HG03060 (cell line): ENCODE data around the gene DDX23.

Experiments
- ATAC-seq: cut with Tn5 transposase; IDR thresholded peaks from one replicate; pipeline ENCODE4 v1.9.1; 2021; ENCODE audit warnings: low read depth, moderate number of reproducible peaks; ENCODE audit not compliant: unreplicated experiment

The DDX23 gene

DNA sequence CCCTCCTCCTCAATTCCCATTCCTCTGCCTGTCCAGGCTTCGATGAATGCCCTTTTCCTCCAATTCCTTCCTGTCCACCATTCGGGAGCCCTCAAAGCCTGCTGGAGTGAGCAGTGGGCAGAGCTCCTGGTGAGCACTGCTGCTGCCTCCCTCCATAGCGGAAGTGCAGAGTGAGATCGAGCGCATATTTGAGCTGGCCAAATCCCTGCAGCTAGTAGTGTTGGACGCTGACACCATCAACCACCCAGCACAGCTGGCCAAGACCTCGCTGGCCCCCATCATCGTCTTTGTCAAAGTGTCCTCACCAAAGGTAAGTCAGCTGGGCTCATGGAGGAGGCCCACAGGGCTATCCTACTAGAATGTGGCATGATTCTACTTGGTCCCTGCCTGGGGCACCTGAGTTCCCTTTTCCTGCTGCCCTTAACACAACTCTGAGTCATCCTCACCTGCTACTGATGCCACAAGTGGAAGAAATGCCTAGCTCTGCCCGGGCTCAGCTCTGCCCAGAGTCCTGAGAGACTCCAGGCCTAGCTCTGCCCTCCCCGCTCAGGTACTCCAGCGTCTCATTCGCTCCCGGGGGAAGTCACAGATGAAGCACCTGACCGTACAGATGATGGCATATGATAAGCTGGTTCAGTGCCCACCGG lies 25.6 kb downstream of the DDX23 start:
- ATAC-seq, result no peak

- ATAC-seq, result no peak
Measured at GRCh38 chr12:48824905-48825304, 27.1 kb downstream of the DDX23 start.

DNA sequence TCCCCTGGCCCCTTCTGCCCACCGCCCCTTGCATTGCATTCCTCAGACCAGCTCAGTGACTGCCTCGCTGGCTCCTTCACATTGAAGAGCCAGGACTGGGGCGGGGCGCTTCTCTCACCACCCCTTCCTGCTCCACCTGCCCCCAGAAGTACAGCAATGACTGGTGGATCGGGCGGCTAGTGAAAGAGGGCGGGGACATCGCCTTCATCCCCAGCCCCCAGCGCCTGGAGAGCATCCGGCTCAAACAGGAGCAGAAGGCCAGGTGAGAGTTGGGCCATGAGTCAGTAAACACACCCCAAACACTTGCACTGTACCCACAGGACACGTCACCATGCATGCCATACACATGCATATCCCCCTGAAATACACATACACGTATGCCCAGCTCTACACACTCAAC lies 27.9 kb downstream of the DDX23 start:
- ATAC-seq, result no peak

GRCh38 chr12:48823281-48823680 lies 28.7 kb downstream of the DDX23 start:
- ATAC-seq, result no peak

GRCh38 chr12:48822711-48823110 lies 29.3 kb downstream of the DDX23 start:
- no peak for ATAC-seq

- no peak for ATAC-seq
Measured at GRCh38 chr12:48822139-48822538, 29.8 kb downstream of the DDX23 start.

DNA sequence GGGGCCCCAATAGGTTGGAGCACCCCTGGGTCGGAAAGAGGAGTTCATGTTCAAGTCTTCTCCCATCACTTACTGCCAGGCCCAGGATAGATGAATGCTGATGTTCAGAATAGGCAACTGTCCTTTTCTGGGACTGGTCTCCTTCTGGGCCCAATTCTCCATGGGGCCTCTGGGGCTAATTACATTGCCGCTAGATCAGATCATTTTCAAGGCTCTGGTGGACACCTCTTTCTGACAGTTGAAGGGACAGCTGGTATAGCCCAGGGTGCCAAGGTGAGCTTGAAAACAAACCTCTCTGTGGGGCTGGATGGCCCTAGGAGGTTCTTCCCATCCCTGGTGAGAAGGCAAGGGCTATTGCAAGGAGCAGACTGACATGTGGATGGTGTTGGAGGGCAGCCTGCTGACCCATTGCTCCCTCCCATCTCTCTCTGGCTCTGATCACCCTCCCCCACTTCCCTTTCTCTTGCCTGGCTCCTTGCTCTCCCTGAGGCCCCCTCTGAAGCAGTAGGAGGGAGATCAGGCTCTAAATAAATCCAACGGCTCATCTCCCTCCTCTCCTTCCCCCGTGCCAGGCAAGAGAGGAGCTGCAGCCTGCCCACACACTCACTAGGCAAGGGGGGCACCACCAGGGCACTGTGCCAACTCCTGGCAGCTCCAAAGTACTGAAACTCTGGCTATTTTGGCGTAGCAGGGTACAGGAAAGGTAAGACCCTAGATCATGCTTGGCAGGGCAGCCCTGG lies 31.8 kb downstream of the DDX23 start:
- no peak for ATAC-seq

DNA sequence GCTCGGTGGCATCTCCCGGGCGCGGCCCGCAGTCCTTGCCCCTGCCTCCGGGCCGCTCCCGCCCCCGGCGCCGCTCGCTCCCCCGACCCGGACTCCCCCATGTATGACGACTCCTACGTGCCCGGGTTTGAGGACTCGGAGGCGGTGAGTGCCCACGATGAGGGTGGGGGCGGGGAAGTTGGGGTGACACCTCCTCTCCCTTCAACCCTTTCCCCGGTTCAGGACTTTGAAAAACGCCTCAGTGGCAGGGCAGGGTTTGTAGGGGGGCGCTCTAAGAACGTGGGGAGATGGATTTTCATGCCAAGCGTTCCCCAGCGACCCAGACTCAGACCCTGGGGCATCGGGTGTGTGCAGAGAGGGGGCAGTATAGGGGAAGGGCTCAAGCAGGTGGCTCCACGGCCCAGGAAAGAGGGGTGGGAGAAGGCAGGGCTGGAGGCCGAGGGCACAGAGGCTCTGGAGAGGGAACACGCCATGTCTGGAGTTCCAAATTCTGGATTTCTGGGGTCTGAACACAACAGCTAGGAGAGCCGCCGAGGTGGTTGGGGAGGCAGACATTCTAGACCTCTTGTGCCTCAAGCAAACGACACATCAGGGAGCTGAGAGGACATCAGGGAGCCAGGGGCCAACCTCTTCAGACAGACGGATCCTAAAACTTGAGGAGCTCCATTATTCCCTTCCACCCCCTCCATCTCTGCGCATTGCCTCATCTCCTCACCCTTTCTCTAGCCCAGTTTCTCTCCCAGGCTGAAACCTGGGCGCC lies 33.0 kb downstream of the DDX23 start:
- ATAC-seq, result no peak

- ATAC-seq, result no peak
Measured at GRCh38 chr12:48817873-48818830, 33.8 kb downstream of the DDX23 start, which contains the start of gene CACNB3. Gene CACNB3 (plus strand): TSS chr12:48818496. CDS start chr12:48818930, 434 bp downstream.

DNA sequence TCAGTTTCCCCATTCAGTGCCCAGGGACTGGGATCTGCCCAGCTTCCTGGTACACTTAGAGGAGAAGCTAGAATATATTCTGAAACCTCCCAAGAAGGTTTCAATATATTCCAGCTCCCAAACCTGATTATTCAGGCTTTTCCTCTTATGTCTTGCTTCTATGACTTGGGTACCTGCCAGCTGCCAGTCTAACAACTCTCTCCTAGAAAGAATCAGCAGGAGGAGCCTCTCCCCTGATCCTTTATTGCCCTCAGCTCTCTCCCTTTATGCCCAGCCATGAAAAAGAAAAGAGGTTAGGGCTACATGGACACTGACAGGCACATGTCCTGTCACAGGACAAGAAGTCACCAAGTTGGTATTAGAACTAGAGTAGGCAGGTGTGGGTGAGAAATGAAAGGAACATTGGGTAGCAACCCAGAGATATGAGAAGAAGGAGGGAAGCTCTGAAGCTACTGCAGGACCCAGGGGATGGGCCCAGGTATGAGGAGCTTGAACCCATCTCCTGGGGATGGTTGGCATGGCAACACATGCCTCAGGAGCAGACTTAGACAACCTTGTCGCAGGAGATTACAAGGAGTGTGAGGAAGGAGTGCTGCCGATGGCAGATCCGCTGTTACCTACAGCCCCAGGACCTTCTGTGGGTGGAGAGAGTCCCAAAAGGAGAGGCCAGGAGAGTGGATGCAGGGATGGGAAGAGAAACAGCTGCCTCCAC lies 35.7 kb downstream of the DDX23 start:
- ATAC-seq, result no peak

DNA sequence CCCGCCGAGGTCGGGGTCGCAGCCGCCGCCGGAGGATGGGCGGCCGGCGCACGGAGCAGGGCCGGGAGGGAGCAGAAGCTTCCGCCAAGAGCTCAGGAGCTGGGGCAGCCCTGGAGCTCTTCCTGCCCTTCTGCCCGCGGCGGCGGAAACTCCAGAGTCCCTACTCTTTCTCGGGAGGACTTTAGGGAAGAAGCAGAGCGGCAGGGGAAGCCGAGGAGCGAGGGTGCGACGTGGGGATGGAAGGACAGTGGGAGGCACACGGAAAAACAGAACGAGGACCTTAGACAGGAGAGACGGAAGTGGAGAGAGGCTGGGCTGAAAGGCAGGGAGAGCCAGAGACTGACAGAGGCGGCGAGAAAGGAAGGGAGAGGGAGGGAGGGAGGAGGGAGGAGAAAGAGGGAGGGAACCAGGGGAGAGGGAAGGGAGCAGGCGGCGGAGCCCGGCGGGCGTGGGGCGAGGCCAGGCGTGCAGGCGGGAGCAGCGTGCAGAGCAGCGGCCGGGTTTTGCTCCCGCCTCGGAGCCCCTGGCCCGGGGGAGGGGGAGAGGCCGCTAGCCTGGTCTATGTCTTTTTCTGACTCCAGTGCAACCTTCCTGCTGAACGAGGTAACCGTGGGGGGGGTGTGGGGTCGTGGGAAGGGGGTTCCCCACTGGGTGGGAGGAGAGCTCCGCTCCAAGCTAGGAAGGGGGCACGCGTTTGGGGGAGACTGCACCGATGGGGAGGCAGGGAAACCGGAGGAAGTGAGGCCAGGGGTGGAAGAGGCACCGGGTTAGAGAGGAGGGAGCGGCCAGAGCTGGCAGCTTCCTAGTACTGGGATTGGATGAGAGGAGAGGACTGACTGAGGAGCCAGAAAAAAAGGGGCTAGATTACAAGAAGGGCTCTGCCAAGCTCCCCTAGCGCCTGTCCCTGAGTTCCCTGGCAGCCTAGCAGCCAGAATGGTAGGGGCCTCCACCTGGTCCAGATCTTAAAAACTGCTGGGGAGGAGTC lies 36.5 kb downstream of the DDX23 start:
- ATAC-seq, result no peak

- no peak for ATAC-seq
Measured at GRCh38 chr12:48814262-48815125, 37.5 kb downstream of the DDX23 start.

DNA sequence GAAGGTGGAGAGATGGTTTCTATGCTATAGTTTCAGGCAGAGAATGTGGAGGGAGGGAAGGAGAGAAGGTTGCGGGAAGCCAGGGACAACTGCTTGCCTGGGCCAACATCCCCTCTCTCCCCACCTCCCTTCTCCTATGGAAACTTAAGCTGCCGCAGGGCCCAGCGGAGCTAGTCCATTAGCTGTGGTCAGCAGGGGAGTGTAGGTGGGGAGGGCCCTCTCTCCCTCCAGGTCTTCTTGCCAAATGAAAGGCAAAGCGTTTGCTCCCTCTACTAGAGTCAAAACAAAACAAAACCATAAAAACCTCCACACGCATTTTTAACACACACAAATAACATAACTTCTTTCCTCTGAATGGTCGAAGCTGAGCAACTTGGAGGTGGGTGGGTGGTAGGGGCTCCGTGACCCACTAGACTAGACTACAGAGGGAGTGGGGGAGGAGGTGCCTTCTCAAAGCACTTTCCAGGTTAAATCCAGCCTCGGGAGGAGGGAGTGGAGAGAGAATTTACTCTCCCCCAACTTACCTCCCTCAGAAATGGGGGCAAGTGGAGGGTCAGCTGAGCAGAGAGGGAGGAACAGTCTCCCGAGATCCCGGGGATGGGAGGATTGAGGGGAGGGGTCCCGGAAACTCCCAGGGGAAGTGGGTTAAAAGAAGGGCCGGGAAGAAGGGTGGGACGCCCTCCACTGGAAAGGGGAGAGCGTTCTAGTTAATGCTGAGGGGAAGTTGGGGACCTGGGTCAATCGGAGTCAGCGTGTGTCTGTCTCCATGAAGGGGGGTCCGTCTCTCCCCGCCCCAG lies 38.3 kb downstream of the DDX23 start:
- no peak for ATAC-seq

DNA sequence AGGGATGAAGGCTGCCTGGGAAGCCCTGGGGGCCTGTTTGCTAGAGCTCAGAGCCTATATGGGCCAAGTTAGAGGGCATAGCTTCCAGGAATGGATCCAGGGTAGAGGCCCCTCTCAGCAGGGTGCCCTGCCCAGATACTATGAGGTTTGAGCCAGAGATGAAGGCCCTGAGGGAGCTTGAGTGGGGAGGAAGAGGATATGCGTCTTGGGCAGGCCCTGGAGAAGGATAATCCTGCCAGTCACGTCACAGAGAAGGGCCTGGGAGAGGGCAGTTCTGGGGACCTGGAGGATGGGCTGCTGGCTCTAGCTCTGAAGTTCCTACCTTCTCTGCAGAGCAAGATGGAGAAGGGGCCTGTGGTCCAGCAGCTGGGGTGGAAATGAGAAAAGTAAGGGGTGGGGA lies 39.6 kb downstream of the DDX23 start:
- no peak for ATAC-seq

DNA sequence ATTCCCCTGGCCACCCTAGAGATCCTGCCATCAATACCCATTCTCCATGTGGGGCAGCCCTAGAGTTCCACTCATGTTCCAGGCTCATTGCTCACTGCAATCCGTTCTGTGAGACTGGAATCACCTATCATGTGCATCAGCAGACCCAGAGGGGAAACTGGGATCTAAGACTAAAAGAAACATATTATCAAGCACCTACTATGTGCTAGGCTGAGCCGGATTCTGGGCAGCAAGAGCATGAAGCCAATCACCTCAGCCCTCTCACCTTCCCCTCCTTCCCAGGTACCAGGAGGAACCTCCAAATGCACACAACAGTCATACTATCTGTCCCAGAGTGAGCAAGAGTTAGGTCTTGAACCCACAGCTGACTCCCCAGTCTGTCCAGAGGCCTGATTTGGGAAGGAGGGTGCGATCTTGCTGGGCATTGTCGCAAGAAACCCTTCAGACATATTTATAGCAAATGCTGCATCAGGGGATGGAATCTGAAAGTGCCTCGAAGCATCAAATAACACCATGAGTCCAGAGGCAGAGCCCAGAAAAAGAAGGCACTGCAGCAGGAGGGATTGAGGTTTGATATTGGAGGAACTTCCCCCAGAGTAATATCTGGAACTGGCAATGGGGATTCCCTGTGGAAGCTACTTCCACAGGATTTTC lies 40.4 kb downstream of the DDX23 start:
- no peak for ATAC-seq

- ATAC-seq, result no peak
Measured at GRCh38 chr12:48810903-48811431, 41.0 kb downstream of the DDX23 start.
